ENCODE measurements around the gene KCNIP1.
"Not testable (repeated sequence)": the region's sequence is repeated elsewhere in the genome, so short reads cannot be mapped to it uniquely, and the experiment has no call there.

The KCNIP1 gene

DNA sequence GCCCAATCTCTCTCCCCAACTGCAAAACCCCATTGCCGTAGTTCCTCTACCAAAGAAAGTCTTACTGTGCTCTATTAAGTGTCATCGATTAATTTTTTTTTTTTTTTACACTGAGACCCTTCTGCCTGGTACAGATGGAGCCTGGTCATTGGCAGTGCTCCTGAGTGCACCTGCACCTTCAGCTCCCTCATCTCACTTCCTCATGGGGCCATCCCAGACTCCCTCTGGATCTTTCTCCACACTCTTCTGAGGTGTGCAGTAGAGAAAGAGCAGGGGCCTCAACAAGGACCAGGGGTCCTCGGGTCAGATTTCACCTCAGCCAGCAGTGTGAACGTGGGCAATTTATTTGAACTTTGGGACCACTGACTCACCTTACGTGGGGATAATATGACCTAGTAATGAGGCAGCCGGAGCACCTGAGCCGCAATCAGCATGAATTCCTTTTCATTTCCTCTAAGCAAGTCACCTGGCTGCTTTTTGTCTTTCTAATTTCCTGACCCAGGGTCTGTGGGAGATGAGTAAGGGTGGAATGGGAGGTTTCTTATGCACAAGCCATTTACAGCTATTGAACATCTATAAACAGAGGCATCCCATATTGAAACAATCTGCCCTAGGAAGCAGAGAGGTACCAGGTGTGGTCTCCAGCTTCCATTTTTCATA, 257.4 kb downstream of the KCNIP1 start:
- Mint-ChIP-seq H3K4me1 (no peaks in the 10 kb centered on the region), H3K27ac (no peak overlapping the region), H3K9me3 (no peaks in the 10 kb centered on the region), H3K27me3 (peaks cover 8% of the 10 kb centered on the region), H3K4me3 (no peak overlapping the region), H3K36me3 (no peaks in the 10 kb centered on the region)

DNA sequence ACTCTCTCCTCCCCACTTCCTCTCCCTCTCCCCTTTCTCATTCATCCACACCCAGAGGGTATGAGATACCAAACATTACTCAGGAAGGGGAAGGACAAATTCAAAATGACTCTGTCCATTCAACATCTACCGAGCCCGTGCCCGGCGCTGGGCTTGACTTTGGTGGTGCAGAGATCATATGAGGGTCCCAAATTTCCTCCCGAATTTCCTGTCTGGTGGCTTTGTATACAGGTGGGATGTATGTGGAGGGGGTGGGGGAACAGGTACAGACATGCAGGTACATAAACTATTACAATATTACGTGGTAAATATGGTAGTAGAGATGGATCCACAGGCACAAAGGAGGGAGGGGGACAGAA, 257.9 kb downstream of the KCNIP1 start:
- no peaks in the 10 kb centered on the region for H3K36me3 Mint-ChIP-seq
- H3K27ac Mint-ChIP-seq = no peak overlapping the region
- no peaks in the 10 kb centered on the region for H3K9me3 Mint-ChIP-seq
- no peak overlapping the region for H3K4me3 Mint-ChIP-seq
- H3K27me3 Mint-ChIP-seq = peaks cover 8% of the 10 kb centered on the region
- no peaks in the 10 kb centered on the region for H3K4me1 Mint-ChIP-seq

DNA sequence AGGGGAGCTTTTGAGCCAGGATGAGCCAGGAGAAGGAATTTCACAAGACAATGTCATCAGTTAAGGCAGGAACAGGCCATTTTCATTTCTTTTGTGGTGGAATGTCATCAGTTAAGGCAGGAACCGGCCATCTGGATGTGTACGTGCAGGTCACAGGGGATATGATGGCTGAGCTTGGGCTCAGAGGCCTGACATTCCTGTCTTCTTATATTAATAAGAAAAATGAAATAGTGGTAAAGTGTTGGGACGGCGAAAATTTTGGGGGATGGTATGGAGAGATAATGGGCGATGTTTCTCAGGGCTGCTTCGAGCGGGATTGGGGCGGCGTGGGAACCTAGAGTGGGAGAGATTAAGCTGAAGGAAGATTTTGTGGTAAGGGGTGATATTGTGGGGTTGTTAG, 258.5 kb downstream of the KCNIP1 start:
- not testable (repeated sequence) for H3K36me3 Mint-ChIP-seq, H3K4me3 Mint-ChIP-seq, H3K27me3 Mint-ChIP-seq, H3K9me3 Mint-ChIP-seq, H3K4me1 Mint-ChIP-seq, H3K27ac Mint-ChIP-seq

DNA sequence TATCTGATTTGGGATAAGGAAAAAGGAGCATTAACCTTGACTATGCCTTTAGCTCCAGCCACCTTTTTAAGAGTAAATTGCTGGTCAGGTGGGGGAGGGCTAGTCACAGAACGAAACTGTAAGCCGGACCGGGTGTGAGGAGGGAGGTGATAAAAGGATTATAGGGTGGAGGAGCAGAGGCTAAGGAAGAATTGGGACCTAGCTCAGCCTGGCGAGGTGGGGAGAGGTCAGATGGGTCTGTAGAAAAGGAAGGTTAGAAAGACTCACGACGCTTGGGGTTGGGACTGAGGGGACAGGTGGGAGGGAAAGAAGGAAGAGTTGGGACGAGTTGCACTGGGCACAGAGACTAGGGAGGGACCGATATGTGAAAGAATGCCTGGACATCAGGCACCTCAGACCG, 262.0 kb downstream of the KCNIP1 start:
- not testable (repeated sequence) for H3K4me1 Mint-ChIP-seq, H3K27ac Mint-ChIP-seq, H3K27me3 Mint-ChIP-seq, H3K9me3 Mint-ChIP-seq, H3K36me3 Mint-ChIP-seq, H3K4me3 Mint-ChIP-seq

DNA sequence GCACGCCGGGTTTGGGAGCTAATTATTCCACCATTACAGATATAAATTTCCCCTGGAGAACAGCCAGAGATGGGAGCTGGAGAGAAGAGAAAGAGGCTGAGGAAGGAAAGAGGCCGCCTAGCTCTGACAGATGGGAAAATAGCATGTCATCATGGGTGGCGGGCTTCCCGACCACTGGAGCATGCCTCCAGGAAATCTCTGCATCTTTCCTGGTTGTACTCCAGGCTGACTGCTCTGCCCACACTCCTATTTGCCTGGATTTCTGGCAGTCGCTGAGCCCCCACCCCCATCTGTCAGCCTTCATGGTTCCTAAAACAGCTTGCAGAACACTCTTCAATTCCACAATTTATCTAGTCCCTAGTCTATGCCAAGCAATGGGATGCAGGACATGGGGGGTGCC, 265.4 kb downstream of the KCNIP1 start:
- H3K27me3 Mint-ChIP-seq = no peaks in the 10 kb centered on the region
- no peaks in the 10 kb centered on the region for H3K9me3 Mint-ChIP-seq
- H3K27ac Mint-ChIP-seq = no peak overlapping the region

DNA sequence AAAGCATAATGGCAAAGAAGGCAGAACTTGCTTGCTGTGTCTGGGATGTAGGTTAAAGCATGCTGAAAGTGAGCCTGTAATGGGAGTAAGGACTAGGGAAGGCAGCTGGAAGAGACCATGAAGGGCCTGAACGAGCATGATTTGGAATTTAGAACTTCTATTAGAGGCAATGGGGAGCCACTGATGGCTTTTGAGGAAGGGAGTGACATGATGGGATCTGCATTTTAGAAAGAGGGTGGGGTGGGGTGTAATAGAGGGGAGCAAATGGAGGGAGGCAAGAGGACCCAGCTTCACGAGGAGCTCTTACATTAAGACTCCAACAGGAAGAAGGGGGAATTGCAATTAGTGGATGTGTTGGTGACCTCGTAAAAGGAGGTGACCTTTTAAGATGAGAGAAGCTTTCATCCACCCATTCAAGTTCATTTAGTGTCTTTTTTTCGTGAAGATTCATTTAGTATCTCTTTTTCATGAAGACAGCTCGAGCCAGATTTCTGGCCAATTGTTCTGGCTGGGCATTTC, 266.1 kb downstream of the KCNIP1 start:
- Mint-ChIP-seq H3K4me1 (no peaks in the 10 kb centered on the region), H3K27ac (no peak overlapping the region), H3K27me3 (no peaks in the 10 kb centered on the region), H3K9me3 (no peaks in the 10 kb centered on the region), H3K36me3 (no peaks in the 10 kb centered on the region), H3K4me3 (no peak overlapping the region)

More for the DNA sequence above, 265.4 kb downstream of the KCNIP1 start:
- Mint-ChIP-seq H3K4me3 (no peak overlapping the region), H3K36me3 (no peaks in the 10 kb centered on the region), H3K4me1 (no peaks in the 10 kb centered on the region)

DNA sequence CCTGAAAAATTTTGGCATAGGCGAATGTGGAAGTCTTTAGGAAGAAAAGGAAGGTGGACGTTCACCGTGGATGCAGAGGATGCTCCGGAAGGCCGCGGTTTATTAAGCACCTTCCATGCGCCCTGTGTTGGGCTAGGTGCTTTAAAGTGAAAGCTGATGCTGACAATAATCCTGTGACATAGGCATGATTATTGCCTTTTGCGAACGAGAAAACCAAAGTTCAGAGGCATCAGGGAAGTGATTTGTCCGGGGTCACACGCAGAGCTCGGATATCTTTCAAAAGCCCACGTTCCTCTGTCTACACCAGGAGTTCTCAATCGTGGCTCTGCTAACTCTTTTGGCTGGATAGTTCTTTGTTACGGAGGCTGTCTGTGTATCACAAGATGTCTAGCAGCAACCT, 267.7 kb downstream of the KCNIP1 start:
- Mint-ChIP-seq H3K36me3 (no peaks in the 10 kb centered on the region), H3K9me3 (no peaks in the 10 kb centered on the region), H3K4me1 (no peaks in the 10 kb centered on the region), H3K27ac (no peak overlapping the region), H3K27me3 (no peaks in the 10 kb centered on the region), H3K4me3 (no peak overlapping the region)

DNA sequence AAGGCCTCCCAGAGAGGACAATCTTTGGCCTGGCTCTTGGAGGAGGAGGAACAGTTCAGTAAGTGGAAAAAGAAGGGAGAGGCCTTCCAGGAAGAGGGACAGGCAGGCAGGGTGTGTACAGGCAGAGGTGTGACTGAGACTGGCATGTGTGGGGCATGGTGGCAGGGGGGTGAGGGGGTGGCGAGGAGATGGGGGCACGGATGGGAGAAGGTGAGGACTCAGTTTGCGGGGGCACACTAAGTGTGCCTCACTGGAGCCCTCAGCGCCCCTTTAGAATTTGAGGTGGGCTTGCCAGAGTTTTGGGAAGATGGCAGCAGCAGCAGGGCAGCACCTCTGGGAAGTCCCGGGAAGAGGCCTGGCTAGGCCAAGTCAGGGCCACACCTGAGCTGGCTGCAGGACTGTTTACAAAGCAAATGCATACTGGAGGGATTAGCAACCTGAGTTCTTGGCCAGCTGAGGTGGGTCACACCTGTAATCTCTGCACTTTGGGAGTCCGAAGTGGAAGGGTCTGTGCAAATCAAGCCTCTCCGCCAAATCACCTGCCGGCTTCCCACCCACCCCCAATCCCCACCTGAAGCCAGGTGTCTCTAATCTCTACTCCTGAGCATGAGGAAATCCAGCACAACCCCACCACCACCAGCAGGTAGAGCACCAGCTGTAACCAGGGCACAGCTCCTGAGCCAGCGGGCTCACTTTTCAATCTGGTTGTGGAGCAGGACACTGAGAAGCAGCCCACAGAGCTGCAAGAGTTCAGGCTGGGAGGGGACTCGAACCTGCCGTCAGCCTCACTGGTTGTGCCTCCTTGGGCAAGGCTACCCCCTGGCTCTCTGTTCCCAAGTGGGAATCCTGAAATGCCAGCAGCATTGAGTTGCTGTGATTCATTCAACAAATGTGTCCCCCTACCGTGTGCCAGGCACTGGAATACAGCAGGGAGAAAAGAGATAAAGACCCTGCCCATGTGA, 269.5 kb downstream of the KCNIP1 start:
- no peaks in the 10 kb centered on the region for H3K36me3 Mint-ChIP-seq
- H3K27ac Mint-ChIP-seq = no peak overlapping the region
- H3K4me3 Mint-ChIP-seq = no peak overlapping the region
- H3K4me1 Mint-ChIP-seq = no peaks in the 10 kb centered on the region
- H3K9me3 Mint-ChIP-seq = no peaks in the 10 kb centered on the region
- no peaks in the 10 kb centered on the region for H3K27me3 Mint-ChIP-seq

DNA sequence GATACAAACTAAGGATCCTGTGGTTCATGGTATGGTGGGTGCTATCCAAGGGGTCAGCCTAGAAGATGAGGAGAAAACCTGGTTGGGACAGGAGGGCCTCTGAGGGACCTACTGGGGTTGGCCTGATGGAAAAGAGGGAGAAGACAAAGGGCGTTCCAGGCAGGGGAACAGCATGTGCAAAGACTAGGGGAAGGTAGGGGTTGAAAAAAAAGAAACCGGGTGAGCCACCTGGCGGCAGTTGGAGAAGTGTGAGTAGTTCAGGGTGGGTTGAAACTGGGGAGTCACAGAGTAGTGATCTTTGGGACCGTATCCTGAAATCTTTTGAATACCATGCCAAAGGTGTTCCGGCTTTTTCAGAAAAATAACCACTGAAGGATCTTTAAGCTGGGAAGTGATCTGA, 271.0 kb downstream of the KCNIP1 start:
- Mint-ChIP-seq H3K27me3 (peaks cover 1% of the 10 kb centered on the region), H3K9me3 (no peaks in the 10 kb centered on the region), H3K4me3 (no peak overlapping the region), H3K27ac (no peak overlapping the region), H3K4me1 (no peaks in the 10 kb centered on the region), H3K36me3 (no peaks in the 10 kb centered on the region)

DNA sequence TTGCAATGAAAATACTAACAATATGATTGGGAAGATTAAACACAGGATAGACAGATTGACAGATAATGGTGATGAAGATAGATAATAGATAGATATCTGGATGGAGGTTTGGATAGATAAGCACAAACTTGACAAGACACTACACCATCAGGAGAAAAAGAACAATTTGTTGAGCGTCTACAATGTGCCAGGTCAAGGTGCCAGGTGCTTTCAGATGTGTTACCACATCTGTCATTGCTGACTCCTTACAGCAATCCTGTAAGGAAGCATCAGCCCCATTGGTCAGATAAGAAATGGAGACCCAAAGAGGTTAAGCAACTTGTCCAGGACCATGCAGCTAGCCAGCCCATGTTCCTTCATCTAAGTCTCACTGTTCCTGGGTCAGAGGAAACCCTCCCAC, 278.1 kb downstream of the KCNIP1 start:
- H3K27ac Mint-ChIP-seq = no peak overlapping the region
- peaks cover 5% of the 10 kb centered on the region for H3K27me3 Mint-ChIP-seq
- H3K4me1 Mint-ChIP-seq = no peaks in the 10 kb centered on the region
- H3K4me3 Mint-ChIP-seq = no peak overlapping the region
- H3K36me3 Mint-ChIP-seq = no peaks in the 10 kb centered on the region
- no peaks in the 10 kb centered on the region for H3K9me3 Mint-ChIP-seq

DNA sequence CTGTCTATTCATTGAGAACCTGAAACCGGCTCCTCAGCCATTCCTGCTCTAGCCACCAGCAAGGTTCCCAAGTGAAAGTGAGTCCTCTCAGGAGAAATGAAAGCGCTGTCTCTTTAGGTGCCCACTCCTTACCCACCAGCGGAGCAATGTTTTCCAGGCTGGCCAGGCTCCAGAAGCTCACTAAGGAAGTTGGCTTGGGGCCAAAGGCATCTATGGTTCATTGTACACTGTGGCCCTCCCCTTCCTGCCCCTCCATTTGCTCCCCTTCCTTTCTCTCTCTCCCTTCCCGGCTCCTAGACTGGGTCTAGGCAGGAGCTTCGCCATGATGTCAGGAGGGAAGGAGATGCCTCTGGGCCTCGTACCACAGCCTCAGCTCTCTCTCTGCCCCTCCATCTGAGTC, 278.6 kb downstream of the KCNIP1 start:
- H3K4me1 Mint-ChIP-seq = no peaks in the 10 kb centered on the region
- H3K36me3 Mint-ChIP-seq = no peaks in the 10 kb centered on the region
- no peaks in the 10 kb centered on the region for H3K9me3 Mint-ChIP-seq
- peaks cover 5% of the 10 kb centered on the region for H3K27me3 Mint-ChIP-seq
- no peak overlapping the region for H3K4me3 Mint-ChIP-seq
- no peak overlapping the region for H3K27ac Mint-ChIP-seq

DNA sequence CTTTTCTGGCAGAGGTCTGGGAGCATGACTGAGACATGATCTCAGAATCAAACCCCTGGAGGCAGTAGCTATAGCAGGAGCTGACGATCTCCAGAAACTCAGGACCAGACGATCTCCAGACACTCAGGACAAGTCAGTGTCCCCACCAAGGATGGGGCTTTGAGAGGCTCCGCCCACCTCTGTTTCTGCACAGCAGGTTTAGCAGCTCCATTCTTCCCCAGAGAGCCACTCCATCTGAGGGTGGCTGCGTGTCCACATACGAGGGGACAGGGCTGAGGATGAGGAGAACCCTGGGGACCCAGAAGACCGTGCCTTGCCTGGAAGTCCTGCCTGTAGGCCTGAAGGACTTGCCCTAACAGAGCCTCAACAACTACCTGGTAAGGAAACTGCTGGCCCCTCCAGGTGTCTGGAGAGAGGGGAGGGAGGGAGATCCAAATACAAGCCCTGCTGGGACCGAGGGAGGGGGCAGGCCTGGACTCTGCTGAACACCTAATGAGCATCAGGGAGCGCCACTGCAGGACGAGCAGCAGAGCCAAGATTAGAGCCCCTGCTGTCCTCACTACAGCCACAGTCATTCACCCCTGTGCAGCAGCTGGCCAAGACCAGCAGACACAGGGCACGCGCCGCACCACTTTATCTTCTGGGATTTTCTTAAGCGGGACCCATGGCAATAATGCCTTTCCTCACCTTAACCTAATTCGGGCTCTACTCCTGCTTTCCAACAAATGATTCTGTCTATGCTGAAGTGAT, 279.9 kb downstream of the KCNIP1 start, which contains the start of gene GABRP:
Gene GABRP, plus strand, starts transcription at position 228 of the 750 bp plus-strand sequence. CDS start 4,891 bp downstream, outside the sequence.
- Mint-ChIP-seq H3K27ac (no peak within 1 kb of the TSS), H3K4me1 (no peaks in the 10 kb centered on the region), H3K36me3 (no peaks in the 10 kb centered on the region), H3K4me3 (no peak within 1 kb of the TSS), H3K27me3 (peaks cover 5% of the 10 kb centered on the region), H3K9me3 (no peaks in the 10 kb centered on the region)

DNA sequence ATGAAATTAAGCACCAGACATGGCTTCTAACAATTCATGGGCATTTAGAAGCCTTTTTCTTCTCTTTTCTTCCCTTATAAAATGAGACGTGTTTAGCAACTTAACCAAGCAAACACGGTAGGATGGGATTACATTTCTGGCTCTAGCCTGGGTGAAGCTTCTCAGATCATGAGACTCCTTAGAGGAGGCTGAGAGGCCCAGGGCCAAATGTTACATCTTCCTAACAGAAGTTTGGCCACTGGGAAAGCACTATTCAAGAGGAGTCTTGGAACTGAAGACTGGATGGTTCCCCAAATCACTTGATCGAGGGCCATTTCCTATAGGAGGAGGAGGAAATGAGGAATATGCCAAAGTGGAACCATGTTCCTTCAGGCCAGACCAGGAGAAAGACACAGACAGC, 281.6 kb downstream of the KCNIP1 start:
- H3K4me1 Mint-ChIP-seq = no peaks in the 10 kb centered on the region
- H3K9me3 Mint-ChIP-seq = no peaks in the 10 kb centered on the region
- no peaks in the 10 kb centered on the region for H3K36me3 Mint-ChIP-seq
- no peak overlapping the region for H3K27ac Mint-ChIP-seq
- no peak overlapping the region for H3K4me3 Mint-ChIP-seq
- peaks cover 4% of the 10 kb centered on the region for H3K27me3 Mint-ChIP-seq

Data from activated naive CD4-positive, alpha-beta T cell treated with anti-CD3 and anti-CD28 coated beads, Interleukin-2, amount 50 U/mL, for 24 hours (primary cell).